GM04503 (cell line): ENCODE data around the gene ABLIM1.
"Not testable (repeated sequence)": the region's sequence is repeated elsewhere in the genome, so short reads cannot be mapped to it uniquely, and the experiment has no call there.

Experiments used
- DNase-seq: peaks from one replicate; pipeline ENCODE4 v3.0.0-alpha.2; 2012; ENCODE audit warnings: low read depth

The ABLIM1 gene

DNA sequence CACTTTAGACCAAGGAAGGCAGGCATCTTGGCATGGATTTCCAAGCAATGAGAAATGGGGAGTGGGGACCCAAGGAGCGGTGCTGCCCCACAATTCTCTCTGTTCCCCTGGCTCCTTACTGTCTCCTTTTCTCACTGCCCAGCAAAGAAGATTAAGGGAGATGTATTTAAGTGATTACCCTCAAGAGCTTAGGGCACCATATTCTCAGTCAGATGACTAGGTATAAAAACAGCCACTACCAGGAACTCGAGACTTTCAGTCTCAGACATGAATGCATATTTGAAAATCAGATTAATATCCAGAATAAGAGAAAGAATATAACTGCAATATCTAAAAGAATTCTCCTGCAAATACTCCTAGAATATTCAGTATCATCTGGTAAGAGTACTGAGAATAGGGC, at the start of gene ABLIM1:
ABLIM1 (minus strand) TSS at position 101 of the 400 bp plus-strand sequence; CDS start at position 26, 75 bp downstream.
- no peak for DNase-seq

DNA sequence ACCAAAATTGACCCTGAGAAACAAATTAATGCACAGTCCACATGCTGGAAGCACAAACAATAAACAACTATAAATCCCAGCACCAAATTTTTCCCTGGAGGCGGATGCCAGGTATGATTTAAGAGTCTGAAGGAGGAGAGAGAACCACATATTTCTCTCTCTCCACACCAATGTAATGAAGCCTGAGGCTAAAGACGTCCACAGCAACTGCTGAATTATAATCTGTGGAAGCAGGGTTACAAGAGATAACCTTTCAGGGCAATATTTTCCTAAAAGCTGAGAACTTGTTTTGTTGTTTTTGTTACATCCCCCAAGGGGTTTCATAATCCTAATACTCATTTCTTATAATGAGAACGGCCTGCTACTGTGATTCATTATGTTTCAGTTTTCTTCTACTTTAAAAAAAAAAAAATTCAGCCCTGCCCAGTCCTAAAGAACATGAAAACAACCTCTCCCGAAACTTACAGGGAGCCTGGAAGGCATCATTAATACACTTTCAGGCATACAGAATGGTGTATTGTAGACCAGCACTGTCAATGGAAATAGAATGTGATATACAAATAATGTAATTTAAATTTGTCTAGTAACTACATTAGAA, 48.5 kb upstream of the ABLIM1 start:
- no peak for DNase-seq

DNA sequence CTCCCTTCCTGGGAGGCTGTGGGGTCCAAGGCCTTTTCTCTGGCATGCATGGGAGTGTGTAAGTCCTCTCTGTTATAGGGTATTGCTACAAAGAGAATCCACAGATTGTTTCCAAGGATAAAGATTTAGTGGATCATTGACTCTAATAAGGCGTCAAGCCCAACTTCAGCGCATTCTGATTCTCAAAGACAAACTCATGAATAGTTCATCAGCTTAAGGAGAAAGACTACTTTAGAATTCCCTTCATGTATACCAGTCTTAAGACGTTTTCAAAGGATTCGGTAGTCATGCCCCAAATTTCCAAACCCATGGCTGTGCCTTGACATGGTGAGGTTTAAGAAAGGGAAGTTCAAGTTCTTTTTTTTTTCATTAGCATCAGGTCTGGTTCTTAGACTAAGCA, 46.6 kb upstream of the ABLIM1 start:
- DNase-seq = no peak

DNA sequence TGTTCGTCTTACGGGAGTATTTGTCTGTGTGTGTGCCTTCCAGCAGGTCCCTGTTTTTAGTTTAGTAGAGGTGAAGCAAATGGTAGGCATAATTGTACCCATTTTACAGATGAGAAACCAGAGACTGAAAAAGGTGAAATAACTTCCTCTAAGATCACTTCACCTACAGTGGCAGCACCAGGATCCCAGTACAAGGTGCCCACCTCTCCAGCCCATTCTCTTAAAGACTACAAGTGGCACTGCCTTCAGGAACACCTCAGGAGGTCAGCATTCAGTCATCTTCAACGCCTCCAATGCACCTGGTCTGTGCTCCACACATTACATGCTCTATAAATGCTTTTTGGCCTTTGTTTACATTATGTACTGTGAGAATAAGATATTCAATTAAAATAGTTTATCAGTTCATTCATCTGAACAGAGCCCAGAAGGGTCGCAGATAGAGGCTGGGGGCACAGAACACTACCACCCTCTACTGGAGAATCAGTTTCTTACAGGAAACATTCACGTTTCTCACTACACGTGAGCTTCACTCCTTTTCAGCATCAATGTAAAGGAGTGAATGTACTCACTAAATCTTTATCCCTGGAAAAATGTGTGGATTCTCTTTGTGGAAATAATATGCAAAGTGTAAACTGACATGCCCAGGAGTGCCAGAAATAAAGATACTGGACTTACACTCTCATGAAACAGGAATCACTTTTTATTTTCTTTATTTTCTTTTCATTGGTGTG, 45.5 kb upstream of the ABLIM1 start:
- DNase-seq = no peak

DNA sequence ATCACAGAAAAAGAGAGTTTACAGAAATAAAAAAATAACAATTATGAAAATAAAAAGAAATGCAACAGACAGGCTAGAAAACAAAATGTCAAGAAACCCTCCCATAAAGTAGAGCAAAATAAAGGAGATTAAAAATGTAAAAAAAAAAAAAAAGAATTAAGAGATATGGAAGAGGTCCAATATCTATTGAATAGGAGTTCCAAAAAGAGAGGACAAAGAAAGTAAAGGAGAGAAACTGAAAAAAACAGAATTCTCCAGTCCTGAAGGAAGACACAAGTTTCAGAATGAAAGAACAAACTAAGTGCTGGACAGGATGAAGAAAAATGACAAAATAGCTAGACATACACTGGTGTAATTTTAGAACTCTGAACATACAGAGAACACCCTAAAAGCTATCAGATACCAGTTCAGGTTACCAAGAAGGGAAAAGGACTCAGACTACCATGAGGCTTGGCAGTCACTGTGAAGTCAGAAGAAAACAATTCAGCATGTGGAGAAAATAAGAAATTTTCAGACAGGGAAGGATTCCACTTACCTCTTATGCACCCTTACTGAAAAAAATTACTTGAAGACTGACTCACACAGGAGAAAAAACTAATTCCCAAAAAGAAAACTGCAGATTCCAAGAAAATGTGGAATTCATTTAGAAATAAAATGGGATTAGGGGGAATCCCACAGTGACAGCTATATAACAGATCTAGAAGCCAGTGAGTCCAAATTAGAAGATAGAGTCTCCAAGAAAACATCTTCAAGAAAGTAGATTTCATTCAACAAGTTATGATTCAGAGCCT, 40.4 kb upstream of the ABLIM1 start:
- peak; percentile 39 for DNase-seq

DNA sequence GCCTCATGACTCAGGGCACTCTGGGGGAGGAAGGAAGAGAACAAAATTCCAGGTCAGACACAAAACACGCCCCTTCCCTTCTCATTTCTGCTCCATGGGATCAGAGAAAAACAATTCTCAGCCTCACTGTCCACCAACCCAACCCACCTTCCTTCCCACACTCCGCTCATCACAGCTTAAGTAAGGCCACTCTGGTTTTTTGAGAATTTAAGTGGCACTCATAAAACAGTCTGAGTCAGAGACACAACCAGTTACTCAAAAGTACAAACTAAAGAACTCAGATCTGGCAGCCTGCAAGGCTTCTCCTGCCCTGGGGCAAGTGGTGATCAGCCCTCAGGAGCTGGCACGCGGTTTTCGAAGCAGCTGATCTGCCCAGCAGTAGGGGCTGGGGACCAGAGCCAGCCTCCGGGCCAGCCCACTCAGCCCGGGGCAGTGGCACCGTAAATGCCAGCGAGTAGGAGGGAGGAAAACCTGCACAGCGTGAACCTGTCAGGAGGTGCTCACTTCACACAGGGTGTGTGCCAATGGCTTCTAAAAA, 39.1 kb upstream of the ABLIM1 start:
- peak; percentile 43 for DNase-seq

DNA sequence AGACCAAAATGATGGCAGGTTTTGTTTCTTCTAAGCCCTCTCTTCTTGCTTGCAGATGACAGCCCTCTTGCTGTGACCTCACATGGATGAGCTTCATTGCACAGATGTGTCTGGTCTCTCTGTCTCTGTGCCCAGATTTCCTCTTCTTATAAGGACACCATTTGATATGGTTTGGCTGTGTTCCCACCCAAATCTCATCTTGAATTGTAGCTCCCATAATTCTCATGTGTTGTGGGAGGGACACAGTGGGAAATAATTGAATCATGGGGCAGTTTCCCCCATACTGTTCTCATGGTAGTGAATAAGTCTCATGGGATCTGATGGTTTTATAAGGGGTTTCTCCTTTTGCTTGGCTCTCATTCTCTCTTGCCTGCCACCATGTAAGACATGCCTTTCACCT, 38.2 kb upstream of the ABLIM1 start:
- DNase-seq = not testable (repeated sequence)

DNA sequence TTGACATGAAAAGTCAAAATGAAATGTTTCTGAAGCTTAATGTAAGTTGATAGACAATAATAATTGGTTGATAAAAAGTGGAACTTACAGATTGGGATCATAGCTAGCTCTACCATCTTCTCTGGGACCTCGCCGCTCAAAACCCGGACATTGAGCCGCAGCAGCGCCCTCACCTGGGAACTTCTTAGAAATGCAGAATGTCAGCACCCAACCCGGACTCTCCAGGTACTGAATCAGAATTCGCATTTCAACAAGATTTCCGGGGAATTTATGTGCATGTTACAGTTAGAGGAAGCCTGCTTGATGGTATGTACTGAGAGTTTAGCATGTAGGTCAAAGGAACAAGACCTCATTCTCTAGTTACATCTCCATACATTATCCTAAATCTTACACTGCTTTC, 36.7 kb upstream of the ABLIM1 start:
- DNase-seq = no peak

DNA sequence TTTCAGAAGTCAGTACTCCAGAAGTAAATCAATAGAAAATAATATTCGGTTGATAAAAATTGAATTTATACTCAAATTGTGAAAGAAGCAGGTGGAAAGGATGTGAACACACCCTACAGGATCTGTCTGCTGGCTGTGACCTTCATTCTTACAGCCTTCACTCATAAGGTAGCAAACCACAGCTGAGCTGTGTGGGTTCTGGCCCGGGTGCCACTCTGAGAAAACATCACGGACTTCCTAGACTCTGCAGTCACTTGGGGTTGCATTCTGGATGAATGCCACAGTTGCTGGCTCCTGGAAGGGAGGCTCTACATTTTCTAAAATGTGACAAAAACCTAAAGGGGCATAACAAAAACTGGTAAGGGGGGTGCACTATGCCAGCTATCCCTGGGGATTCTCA, 36.0 kb upstream of the ABLIM1 start:
- DNase-seq = no peak

DNA sequence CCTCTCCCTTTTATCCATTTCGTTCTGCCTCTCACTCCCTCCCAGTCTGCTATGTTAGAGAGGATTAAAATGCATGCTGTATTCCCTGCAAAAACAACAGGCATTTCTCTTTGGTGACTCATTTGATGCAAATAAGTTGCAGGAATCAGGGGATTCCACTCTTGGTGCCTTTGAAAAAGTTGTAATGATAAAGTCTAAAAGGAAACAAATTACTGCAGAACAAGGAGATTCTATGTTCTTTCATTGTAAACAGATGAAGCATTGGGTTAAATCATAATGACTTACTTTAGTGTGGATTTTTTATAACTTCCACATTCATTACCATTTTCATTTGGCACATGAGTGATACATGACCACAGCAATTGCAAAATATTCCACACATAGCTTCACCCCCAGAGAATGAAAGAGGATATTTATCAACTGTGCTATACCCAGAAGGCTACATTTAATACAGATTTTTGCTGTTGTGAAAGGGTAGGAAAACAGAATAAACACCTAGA, 33.4 kb upstream of the ABLIM1 start:
- no peak for DNase-seq

DNA sequence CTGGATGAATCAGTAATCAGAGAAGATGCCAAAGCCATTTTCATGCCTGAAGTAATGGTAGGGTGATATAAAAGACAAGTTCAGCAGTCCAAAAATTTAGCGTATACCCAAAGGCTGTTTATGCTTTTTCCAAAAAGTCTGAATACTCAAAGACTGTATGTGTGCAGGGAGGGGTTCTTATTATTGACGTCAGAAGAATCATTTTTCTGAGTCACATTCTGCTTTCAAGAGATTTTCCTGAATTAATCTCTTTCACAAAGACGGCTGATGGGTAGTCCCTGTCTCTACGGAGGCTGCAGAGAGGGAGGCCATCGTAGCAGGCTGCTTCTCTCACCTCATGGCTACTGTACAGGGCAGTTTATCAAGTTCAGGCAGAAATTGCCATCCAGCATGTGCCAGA, 30.7 kb upstream of the ABLIM1 start:
- no peak for DNase-seq

DNA sequence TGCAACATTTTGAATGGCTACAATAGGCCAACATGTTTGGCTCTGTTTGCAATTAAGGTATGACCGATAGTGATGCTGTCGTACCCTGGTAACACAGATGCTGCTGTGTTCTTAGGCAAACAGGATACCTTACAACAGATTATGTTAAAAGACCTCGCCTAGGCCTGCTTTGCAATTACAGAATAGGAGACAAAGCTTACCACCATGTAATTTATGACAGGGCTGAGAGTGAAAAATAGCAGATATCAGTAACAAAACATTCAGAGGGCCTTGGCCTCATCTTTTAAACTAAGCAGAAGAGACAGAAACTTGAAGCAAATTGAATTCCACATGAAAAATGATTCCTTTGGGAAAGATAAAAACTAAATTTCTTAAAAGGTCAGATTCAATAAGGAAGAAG, 29.4 kb upstream of the ABLIM1 start:
- DNase-seq = no peak

DNA sequence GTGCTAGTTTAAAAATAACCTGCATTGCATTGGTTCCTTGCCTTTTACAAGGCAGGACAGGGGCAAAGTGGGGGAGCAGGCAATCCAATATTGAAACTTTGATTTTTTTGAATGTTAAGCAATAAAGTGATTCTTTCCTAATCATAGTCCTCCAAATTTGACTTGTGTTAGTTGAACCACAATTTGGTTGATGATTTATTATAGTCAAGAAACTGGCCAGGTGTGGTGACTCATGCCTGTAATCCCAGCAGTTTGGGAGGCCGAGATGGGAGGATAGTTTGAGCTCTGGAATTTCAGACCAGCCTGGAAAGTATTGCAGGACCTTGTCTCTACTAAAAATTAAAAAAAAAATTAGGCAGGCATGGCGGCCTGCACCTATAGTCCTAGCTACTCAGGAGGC, 27.9 kb upstream of the ABLIM1 start:
- DNase-seq = no peak

DNA sequence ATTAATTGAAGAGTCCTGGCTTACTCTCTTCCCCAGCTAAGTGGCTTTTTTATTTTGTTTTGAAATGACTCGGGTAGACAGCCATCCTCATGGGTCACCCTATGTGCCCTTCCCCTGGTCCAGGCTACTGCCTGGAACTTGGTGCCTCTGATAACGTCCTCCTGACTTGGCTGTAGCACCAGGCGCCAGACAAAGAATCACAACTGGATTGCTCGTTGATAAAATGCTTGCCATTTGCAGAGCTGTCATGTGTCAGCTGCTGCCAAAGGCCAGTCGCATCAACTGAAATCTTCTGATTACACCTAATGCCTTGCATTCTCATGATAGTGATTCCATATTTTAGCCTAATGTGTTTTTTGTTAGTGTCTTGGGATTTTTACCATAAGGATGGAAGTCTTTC, 27.4 kb upstream of the ABLIM1 start:
- no peak for DNase-seq

DNA sequence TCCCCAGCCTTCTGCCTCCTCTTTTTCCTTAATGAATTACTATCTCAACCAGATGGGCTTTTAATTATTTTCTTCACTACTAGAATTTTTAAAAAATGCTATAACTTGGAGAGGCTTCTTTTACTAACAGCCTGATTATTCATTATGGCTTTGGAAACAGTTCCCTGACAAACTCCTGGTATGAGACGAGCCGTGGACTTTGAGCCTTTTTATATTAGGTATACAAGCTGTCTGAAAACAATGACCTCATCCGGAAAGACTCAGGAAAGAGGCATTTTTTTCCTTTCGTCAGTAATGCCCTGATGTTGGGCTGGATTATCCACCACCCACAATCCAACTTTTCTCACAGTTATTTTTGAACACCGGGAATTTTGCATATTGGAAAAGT, 26.7 kb upstream of the ABLIM1 start:
- DNase-seq = peak; percentile 37

DNA sequence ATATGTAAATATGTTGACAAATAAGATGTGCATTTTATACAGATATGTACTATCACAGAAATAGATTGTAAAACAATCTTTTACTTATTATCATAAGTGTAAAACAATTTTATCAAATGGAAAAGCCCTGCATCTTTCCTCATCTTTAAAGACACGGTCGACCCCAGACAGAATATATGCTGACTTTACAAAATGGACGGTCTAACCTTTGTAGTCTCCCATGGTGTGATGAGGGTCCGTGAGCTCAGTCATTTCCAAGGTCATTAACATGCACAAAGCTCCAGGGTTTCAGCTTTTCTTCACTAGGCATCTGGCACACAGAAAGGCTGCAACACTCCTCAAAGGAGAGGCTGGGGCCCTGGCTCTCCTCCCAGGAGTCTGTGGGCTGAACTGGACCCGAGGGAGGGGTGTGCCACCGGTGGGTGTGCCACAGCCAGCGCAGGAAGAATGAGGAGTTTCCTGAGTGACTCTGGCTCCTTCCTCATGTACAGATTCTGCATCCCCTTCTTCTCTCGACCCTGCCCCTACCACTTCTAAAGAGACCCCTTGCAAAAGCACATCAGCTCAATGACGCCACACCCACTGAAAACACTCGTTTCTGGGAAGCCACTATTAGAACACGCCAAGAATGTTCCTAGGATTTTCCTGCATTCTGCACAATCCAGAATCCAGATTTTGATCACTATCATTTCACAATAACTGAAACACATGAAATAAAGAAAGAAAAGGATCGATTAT, 26.2 kb upstream of the ABLIM1 start:
- DNase-seq = no peak

DNA sequence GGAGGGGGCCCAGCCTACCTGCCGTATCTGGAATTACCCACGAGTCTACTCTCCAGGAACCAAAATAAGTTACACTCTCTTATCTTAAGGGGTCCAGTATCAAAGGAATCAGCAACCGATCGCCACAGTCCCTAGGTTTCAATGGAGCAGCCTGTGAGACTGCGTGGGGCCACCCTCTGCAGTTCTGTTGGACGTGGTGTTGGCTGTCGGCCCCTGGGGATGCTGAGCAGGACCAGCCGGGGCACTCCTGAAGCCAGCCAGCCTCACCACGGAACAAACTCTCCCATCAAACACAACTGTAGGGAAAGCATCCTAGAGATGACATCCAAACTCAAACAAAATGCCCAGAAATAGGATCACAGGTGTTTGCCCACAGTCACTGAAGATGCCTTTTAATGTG, 25.5 kb upstream of the ABLIM1 start:
- DNase-seq = no peak

DNA sequence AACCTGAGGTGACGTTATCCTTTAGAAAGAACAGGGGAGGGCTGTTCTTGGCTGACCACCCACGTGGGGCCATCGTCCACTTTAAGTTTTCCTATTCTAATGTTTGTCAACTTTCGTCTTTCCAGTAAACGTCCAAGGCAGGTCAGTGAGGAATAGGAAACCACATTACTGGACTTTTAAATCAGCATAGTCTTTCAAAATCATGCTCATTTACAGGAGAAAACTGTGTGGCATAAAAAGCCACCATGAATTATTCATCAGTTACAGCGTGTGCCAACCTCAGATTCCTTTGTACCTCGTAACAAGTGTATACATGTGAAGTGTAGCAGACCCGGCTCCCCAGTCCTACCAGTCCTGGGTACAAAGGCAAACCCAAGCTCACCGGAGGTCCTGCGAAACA, 25.1 kb upstream of the ABLIM1 start:
- no peak for DNase-seq

DNA sequence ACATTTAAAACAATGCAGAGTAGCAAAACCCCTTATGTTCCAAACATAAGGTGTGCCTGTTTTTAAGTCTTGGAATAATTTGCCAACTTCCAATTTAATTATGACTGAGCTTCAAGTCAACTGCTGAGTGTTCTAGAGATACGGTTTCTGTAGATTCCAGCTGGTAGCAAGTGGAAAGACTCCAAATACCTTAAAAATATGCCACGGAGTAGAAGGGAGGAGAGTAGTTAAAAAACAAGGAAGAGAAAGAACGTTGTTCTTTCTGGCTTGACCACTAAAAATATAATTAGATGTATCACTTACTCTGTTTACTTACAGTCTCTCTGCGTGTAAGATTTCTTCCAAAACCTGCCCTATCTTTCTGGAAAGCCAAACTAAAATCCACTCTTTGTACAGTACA, 24.5 kb upstream of the ABLIM1 start:
- DNase-seq = no peak

DNA sequence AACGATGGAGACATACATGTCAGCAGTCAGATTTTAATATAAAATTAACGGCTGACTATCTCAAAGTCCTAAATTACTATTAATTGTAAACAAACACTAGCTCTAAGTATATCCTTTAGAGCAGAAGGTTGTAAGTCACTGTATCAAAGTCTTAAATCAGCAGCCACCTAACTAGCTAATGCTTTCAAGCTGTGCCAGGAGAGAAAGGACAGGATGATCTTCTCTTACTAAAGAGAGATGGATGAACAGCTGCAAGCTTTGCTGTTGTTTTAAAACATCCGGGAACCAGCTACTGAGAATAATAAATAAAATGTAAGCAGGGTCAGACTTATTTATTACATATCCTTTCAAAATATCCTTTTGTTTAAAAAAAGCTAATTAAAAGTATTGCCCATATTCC, 24.0 kb upstream of the ABLIM1 start:
- no peak for DNase-seq

DNA sequence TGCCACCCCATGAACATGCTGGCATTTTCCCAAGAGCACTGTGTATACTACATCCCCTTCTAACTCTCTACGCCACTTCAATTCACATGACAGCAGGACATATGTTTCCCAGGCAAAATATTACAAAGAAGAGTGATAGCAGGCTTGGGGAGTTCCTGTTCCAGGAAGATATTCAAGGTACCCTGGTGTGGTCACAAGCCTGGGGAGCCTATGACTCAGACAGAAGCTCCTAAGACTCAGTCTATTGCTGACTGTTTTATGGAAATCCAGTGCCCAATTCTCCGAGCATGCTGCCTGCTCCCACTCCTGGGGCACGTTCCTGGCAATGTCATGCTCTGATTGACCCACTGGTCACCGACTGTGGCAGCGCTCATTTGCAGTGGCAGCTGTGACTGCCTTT, 23.5 kb upstream of the ABLIM1 start:
- no peak for DNase-seq

DNA sequence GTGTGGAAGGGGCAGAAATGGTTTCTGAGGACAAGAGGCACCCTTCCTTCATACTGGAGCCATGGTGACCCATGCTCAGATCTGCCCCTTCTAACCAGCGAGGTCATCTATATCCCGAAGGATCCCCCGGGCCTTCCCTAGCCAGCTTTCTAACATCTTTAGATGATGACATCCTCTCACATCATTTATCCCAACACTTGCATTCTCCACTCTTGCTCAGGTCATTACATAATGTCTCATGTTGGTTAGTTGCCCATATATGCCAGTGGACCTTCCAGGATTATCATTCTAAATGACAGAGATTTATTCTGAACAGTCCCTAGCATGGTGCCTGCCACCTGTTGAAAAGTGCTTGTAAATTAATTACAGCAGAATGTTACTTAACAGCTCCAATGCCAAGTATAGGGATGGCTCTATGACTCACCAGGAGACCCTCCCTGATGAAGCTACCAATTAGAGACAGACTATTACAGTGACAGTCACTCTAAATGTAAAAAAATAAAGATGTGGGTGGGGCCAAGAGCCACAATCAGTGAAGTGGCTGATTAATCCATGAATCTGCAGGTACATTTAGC, 22.6 kb upstream of the ABLIM1 start:
- DNase-seq = no peak
